ENCODE measurements around the gene EFNA2.

The EFNA2 gene

DNA sequence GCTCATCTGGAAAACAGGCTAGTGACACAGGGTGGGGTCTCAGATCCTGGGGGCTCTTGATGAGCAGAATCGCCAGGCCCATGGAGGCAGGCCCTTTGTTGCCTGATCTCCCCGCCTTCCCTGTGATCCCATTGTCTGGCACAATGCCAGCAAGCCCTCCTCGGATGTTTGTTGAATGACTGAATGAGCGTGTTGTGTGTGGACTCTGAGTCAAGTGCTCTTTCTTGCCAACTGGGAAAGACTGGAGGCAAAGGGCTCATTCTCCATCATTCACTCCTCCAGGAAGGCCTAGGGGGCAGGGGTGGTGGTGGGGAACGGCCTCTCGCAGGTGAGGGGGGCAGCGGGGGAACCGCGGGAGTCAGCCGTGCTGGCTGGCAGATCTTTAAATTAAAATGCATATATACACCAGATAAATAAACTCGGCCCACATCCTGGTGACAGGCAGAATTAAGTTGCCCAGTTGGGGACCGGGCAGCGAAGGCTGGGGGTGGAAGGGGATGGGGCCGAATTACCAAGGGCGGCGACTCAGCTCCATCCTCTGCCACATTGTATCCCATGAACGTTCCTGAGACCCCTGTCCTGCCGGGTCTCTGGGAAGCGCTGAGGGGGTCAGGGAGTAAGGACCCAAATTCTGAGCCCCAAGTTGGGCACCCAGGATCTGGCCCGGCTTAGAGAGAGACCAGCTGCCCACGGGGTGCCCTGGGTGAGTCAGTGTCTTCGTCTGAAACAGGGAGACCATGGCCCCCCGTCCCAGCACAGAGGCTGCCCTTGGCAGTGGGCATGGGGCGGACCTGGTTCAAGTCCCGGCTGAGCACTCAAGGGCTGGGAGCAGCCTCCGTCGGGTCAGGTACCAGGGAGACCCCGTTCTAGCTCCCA, 24.5 kb downstream of the EFNA2 start:
- CTCF ChIA-PET, result interaction anchor here (0.5 to 0.7 kb wide), 2 partner anchors 61 to 194 kb away, joined by 3 read pairs; no protein-coding TSS in a partner anchor
- TF ChIP-seq, protein P1, sequence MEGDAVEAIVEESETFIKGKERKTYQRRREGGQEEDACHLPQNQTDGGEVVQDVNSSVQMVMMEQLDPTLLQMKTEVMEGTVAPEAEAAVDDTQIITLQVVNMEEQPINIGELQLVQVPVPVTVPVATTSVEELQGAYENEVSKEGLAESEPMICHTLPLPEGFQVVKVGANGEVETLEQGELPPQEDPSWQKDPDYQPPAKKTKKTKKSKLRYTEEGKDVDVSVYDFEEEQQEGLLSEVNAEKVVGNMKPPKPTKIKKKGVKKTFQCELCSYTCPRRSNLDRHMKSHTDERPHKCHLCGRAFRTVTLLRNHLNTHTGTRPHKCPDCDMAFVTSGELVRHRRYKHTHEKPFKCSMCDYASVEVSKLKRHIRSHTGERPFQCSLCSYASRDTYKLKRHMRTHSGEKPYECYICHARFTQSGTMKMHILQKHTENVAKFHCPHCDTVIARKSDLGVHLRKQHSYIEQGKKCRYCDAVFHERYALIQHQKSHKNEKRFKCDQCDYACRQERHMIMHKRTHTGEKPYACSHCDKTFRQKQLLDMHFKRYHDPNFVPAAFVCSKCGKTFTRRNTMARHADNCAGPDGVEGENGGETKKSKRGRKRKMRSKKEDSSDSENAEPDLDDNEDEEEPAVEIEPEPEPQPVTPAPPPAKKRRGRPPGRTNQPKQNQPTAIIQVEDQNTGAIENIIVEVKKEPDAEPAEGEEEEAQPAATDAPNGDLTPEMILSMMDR (IDR thresholded peaks at IDR 0.05; ENCODE audit: control extremely low read depth, extremely low read depth, low read depth, missing control alignments), result no peak
- DNase-seq (ENCODE audit: extremely low spot score), result no peak
- POLR2A ChIA-PET, result no interaction called here

DNA sequence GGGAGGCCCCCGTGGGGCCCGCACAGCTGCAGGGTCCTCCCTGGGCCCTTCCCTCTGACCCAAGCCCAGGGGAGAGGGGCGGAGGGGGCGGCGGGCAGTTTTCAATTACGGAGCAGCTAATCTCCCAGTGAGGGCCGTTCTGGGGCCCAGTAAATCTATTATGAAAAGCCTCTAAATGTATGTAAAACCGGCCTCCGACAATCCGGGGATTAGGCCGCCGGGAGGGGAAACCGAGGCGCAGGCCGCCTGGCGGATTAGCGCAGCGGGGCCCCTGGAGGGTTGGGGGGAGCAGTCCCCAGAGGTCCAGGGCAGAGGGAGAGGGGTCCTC, 25.1 kb downstream of the EFNA2 start:
- TF ChIP-seq, protein P1 (IDR thresholded peaks at IDR 0.05; ENCODE audit: control extremely low read depth, extremely low read depth, low read depth, missing control alignments), result no peak
- ChIA-PET POLR2A (no interaction called here), CTCF (interaction anchor here (0.7 kb wide), 1 partner anchor 60 kb away, joined by 3 read pairs; no protein-coding TSS in a partner anchor)
- no peak for DNase-seq (ENCODE audit: extremely low spot score)

DNA sequence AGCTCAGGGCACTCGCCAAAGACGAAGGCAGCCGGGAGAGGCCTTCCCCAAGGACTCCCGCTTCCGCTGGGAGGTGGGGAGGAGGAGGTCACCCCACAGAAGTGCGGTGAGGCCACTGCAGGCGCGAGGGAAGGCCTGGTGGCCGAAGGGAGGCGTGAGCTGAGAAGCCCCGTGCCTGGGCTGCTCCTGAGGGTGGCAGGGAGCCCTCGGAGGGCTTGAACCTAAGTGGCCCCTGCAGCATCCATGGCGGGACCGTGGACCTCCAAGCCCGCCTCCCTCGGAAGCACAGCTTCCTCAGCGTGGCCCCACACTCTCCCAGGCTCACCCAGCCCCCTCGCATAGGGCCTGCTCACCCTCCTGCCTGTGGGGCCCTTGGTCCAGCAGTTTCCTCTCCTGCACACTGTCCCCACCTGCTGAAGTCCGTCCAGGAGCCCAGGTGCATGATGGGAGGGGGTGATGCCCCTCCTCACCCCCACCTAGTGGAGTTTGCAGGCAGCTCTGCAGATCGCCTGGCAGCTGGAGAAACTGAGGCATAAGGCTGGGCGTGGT, 25.9 kb downstream of the EFNA2 start:
- CTCF ChIA-PET, result interaction anchor here (1.8 to 7.6 kb wide), 2 partner anchors 32 to 60 kb away, joined by 5 to 47 read pairs; no protein-coding TSS in a partner anchor
- TF ChIP-seq, protein P1 (IDR thresholded peaks at IDR 0.05; ENCODE audit: control extremely low read depth, extremely low read depth, low read depth, missing control alignments), result no peak
- POLR2A ChIA-PET, result no interaction called here
- DNase-seq (ENCODE audit: extremely low spot score), result no peak

DNA sequence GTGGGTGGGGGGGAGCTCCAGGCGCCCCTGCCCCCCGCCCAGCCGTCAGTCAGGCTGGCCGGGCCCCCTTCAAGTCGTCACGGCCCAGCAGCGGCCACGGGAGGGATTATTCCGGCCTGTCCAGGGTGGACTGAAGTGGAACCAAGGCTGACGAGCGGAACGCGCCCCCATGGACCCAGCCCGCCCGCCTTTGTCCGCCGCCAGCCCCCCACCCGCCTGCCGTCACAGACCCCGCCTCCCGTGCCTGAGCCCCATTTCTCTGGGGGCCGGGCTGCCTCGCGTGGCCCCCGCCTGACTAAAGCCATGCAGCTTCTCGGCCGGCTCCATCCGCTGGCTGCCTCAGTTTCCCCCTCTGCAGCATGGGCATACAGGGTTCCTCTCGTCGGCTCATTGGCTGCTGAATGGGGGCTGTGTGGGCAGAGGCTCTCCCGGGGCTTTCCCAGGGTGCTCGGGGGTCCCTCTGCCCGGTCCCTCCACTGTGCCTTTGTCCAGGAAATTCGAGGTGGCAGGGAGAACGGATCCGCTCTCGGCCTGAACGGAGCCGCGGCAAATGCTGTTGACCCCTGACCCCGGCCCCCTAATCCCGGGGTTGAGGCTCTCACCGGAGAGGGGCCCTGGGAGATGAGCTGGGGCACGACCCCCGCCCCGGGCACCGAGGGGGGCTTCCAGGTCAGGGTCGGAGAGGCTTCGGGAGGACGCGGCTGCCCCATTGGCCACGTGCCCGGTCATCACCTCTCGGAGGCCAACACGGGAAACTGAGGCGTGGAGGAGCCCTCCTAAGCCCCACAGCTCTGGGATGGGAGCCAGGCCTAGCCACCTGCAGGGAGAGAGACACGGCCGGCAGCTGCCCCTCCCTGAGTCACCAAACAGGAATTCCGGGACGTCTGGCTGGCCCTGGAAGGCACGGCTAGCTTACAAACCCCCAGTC, 27.4 kb downstream of the EFNA2 start:
- CTCF ChIA-PET, result interaction anchor here (0.6 to 7.6 kb wide), 4 partner anchors 11 to 59 kb away, joined by 3 to 47 read pairs (median 4); no protein-coding TSS in a partner anchor
- POLR2A ChIA-PET, result interaction anchor here (1.1 kb wide), 1 partner anchor 74 kb away, joined by 4 read pairs; no protein-coding TSS in a partner anchor
- TF ChIP-seq, protein P1 (IDR thresholded peaks at IDR 0.05; ENCODE audit: control extremely low read depth, extremely low read depth, low read depth, missing control alignments), result no peak
- no peak for DNase-seq (ENCODE audit: extremely low spot score)

DNA sequence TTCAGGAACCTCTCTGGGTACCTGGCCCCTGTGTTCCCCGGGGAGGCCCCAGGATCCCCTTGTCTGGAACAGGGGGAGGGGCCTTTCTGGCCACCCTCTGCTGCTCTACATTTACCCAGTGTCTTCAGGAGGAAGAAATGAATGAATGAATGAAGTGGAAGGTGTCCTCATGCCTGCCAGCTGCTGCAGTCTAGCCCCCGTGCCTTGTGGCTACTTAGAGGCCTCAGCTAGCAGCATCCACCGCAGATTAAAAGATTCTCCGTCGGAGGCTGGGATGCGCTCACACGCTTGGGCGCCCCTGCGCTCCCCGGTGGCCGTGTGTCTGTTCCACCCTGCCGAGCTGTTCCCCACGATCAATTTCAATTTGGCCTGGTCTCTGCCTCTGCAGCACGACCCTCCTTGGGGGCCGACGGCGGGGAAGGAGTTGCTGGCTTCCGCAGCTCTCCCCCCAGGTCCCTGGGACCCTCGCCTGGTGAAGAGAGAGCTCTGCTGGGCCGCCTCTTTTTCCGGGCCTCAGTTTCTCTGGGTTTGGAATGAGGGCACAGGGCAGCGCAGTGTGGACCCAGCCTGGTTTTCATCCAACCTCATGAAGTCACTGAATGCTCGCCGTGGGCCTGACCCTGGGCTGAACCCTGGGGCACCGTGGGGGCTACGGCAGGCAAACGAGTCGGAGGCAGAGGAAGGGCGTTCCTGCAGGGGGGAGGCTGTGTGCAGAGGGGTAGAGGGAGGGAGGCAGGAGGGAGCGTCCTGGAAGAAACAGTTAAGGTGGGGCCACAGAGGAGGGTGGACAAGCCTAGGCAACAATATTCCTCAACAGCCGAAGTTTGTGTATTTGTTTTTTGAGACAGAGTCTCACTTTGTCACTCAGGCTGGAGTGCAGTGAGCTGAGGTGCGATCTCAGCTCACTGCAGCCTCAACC, 28.3 kb downstream of the EFNA2 start:
- POLR2A ChIA-PET, result interaction anchor here (1.1 kb wide), 1 partner anchor 74 kb away, joined by 4 read pairs; no protein-coding TSS in a partner anchor
- DNase-seq (ENCODE audit: extremely low spot score), result no peak
- CTCF ChIA-PET, result interaction anchor here (1.0 to 7.6 kb wide), 3 partner anchors 10 to 58 kb away, joined by 3 to 47 read pairs (median 3); no protein-coding TSS in a partner anchor
- TF ChIP-seq, protein P1 (IDR thresholded peaks at IDR 0.05; ENCODE audit: control extremely low read depth, extremely low read depth, low read depth, missing control alignments), result no peak

Measured in GM10248 (cell line).